Activated naive CD8-positive, alpha-beta T cell treated with anti-CD3 and anti-CD28 coated beads, Interleukin-2, amount 50 U/mL, for 16 hours (primary cell): ENCODE data around the gene TENT4B.
"Not testable (repeated sequence)": the region's sequence is repeated elsewhere in the genome, so short reads cannot be mapped to it uniquely, and the experiment has no call there.

ENCODE experiments used
- DNase-seq: peaks from one replicate; pipeline ENCODE4 v3.0.0-alpha.2; 2020; ENCODE audit warnings: low read depth, low spot score

Gene TENT4B

GRCh38 chr16:50152807-50153595 lies at the start of gene TENT4B:
TSS of gene TENT4B (plus strand) at chr16:50153306. CDS start at chr16:50153622, 316 bp downstream.
- DNase-seq, result peak; percentile 79

- DNase-seq, result no peak
Measured at GRCh38 chr16:50103764-50104163, 49.3 kb upstream of the TENT4B start.

GRCh38 chr16:50114357-50115129 lies 38.6 kb upstream of the TENT4B start:
- DNase-seq, result no peak

GRCh38 chr16:50120711-50121110 lies 32.4 kb upstream of the TENT4B start:
- no peak for DNase-seq

- DNase-seq, result no peak
Measured at GRCh38 chr16:50121278-50121677, 31.8 kb upstream of the TENT4B start.

- no peak for DNase-seq
Measured at GRCh38 chr16:50121721-50122445, 31.2 kb upstream of the TENT4B start.

- DNase-seq, result no peak
Measured at GRCh38 chr16:50123417-50123816, 29.7 kb upstream of the TENT4B start.

GRCh38 chr16:50124769-50125168 lies 28.3 kb upstream of the TENT4B start:
- DNase-seq, result no peak

GRCh38 chr16:50126183-50126582 lies 26.9 kb upstream of the TENT4B start:
- DNase-seq, result no peak

- DNase-seq, result not testable (repeated sequence)
Measured at GRCh38 chr16:50132571-50132970, 20.5 kb upstream of the TENT4B start.

- DNase-seq, result no peak
Measured at GRCh38 chr16:50133214-50133613, 19.9 kb upstream of the TENT4B start.

GRCh38 chr16:50136399-50136798 lies 16.7 kb upstream of the TENT4B start:
- no peak for DNase-seq

- no peak for DNase-seq
Measured at GRCh38 chr16:50137268-50137667, 15.8 kb upstream of the TENT4B start.

GRCh38 chr16:50139580-50139979 lies 13.5 kb upstream of the TENT4B start:
- DNase-seq, result no peak

- DNase-seq, result no peak
Measured at GRCh38 chr16:50144211-50144610, 8.9 kb upstream of the TENT4B start.

- no peak for DNase-seq
Measured at GRCh38 chr16:50146479-50147435, 6.3 kb upstream of the TENT4B start.

- DNase-seq, result no peak
Measured at GRCh38 chr16:50151322-50151721, 1.8 kb upstream of the TENT4B start.

- no peak for DNase-seq
Measured at GRCh38 chr16:50151756-50152155, 1.4 kb upstream of the TENT4B start.

GRCh38 chr16:50152351-50152806 lies 727 bp upstream of the TENT4B start:
- DNase-seq, result peak; percentile 19

- no peak for DNase-seq
Measured at GRCh38 chr16:50153596-50154419, 702 bp downstream of the TENT4B start.
